Stomach (tissue), 9 donors: ENCODE data around the gene PLEKHS1. TPM values are rescaled to one million over a fixed set of nuclear protein-coding genes. Genes with fewer than 3 reads are reported as not detected.
"Not testable (repeated sequence)": the region's sequence is repeated elsewhere in the genome, so short reads cannot be mapped to it uniquely, and the experiment has no call there.

ENCODE experiments used
- DNase-seq, 2 donors: peaks; one replicate each; pipeline versions ENCODE4 v3.0.0 to v3.0.0-alpha.2; 2013 to 2019
- H3K27ac ChIP-seq, 5 donors: fragments of 200-600 bp in 4 of 5; sonication (generic) in 4 of 5; one replicate each; pipeline ENCODE4 v1.5.1; 2013 to 2019; ENCODE audit warnings: mild to moderate bottlenecking in 1 of 5, moderate library complexity in 1 of 5
- H3K27me3 ChIP-seq, 3 donors: fragments of 200-600 bp; sonication (generic); one replicate each; pipeline ENCODE4 v1.5.1; 2017 to 2019; ENCODE audit warnings: mixed run types in 1 of 3
- H3K36me3 ChIP-seq, 4 donors: fragments of 200-600 bp; sonication (generic); 1 replicate in 3 of 4; 2 replicates in 1 of 4; pipeline ENCODE4 v1.5.1; 2016 to 2019
- H3K4me1 ChIP-seq, 4 donors: fragments of 200-600 bp; sonication (generic); one replicate each; pipeline ENCODE4 v1.5.1; 2016 to 2019
- H3K4me3 ChIP-seq, 4 donors: fragments of 200-600 bp; sonication (generic) in 3 of 4; one replicate each; pipeline ENCODE4 v1.5.1; 2016 to 2019; ENCODE audit warnings: mild to moderate bottlenecking in 1 of 4
- H3K9me3 ChIP-seq, 4 donors: fragments of 200-600 bp; sonication (generic); one replicate each; pipeline ENCODE4 v1.5.1; 2016 to 2019
- EP300 ChIP-seq: sonication (generic); formaldehyde crosslinking; IDR thresholded peaks from one replicate; pipeline ENCODE4 v1.6.1; 2017; ENCODE audit warnings: antibody characterized with exemption
- POLR2A ChIP-seq, 4 donors: fragments of 450-650 bp; IDR thresholded peaks; one replicate each; pipeline ENCODE4 v1.6.1; 2016; ENCODE audit warnings: antibody characterized with exemption in 4 of 4, control low read depth in 2 of 4, mild to moderate bottlenecking in 1 of 4, moderate library complexity in 1 of 4
- POLR2AphosphoS5 ChIP-seq, 3 donors: sonication (generic); formaldehyde crosslinking; IDR thresholded peaks; one replicate each; pipeline ENCODE4 v1.6.1; 2016; ENCODE audit warnings: antibody characterized with exemption in 3 of 3
- WGBS, 5 donors: extraction: QIAGEN DNeasy Blood & Tissue Kit in 3 of 5; methylation state at CpG; one replicate each; pipeline versions ENCODE4 v1.1.5 to v1.1.7; 2013 to 2018; 5-methylcytosine and 5-hydroxymethylcytosine counted together
- intact Hi-C: fragments of 100-400 bp; cut with DNase I; formaldehyde crosslinking; loops from one replicate; pipeline ENCODE4 v1.15.1; 2023; ENCODE audit warnings: low total_unique reads
- polyA plus RNA-seq, 3 donors: library from polyadenylated mRNA; stranded (reverse); fragments of 200-250 nt; gene quantifications; one replicate each; pipeline ENCODE4 v1.2.3, GENCODE V29; 2013
- total RNA-seq, 5 donors: library from RNA; depleted of rRNA; stranded (reverse); fragments of >200 nt; gene quantifications; one replicate each; pipeline versions ENCODE4 v1.1.0 to v1.2.3, GENCODE V29; 2014 to 2016
- TF ChIP-seq, protein P1 (sequence below), 7 experiments: fragments of 450-650 bp in 4 of 7; fragments of 200-600 bp in 3 of 7; sonication (generic) in 3 of 7; IDR thresholded peaks; one replicate each; pipeline ENCODE4 v1.5.1; 2016 to 2019; ENCODE audit warnings: antibody characterized with exemption in 7 of 7, control low read depth in 2 of 7, mild to moderate bottlenecking in 1 of 7
- donor health status: healthy with polysubstance abuse.
- donor health status: Bipolar disorder and iron deficiency.
- donor health status: healthy.

Gene PLEKHS1
- total and polyA plus RNA-seq, 8 donors = 0.46 to 2.9 (median 1.7) TPM; not detected in 1

DNA sequence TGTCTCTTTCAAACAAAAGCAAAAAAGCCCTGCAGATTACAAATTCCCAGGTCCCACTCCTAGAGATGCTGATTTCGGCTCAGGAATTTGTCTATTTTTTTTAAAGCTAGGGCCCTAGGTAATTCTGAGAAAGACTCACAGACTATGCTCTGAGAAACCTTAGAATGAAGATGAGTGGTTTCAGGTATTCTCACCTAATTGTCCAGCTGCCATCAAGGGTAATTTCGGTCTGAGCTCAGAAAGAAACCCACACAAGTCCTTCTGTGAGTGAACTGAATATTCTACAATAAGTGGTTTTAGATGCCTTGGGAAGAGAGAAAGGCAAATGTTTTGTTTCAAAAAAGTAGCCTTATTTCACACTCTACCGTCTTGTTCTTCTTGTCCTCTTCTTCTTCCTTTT, 56.7 kb downstream of the PLEKHS1 start:
- no peaks in the 10 kb centered on the region for H3K27me3 ChIP-seq
- H3K4me1 ChIP-seq = peaks cover 0 to 8% (median 3%) of the 10 kb centered on the region in 4 donors
- WGBS, 5 donors = 87 to 93% (median 90%) methylated on average over 3 of the region's 3 CpGs
- H3K36me3 ChIP-seq = no peaks in the 10 kb centered on the region
- no peak overlapping the region for H3K27ac ChIP-seq
- TF ChIP-seq, protein P1, sequence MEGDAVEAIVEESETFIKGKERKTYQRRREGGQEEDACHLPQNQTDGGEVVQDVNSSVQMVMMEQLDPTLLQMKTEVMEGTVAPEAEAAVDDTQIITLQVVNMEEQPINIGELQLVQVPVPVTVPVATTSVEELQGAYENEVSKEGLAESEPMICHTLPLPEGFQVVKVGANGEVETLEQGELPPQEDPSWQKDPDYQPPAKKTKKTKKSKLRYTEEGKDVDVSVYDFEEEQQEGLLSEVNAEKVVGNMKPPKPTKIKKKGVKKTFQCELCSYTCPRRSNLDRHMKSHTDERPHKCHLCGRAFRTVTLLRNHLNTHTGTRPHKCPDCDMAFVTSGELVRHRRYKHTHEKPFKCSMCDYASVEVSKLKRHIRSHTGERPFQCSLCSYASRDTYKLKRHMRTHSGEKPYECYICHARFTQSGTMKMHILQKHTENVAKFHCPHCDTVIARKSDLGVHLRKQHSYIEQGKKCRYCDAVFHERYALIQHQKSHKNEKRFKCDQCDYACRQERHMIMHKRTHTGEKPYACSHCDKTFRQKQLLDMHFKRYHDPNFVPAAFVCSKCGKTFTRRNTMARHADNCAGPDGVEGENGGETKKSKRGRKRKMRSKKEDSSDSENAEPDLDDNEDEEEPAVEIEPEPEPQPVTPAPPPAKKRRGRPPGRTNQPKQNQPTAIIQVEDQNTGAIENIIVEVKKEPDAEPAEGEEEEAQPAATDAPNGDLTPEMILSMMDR (IDR thresholded peaks at IDR 0.05) = no peak
- TF ChIP-seq EP300 (no peak), POLR2A (IDR thresholded peaks at IDR 0.05) (no peak), POLR2AphosphoS5 (IDR thresholded peaks at IDR 0.05) (no peak)
- intact Hi-C loops = no loop called here
- no peak overlapping the region for H3K4me3 ChIP-seq
- no peak for DNase-seq
- H3K9me3 ChIP-seq = no peaks in the 10 kb centered on the region

DNA sequence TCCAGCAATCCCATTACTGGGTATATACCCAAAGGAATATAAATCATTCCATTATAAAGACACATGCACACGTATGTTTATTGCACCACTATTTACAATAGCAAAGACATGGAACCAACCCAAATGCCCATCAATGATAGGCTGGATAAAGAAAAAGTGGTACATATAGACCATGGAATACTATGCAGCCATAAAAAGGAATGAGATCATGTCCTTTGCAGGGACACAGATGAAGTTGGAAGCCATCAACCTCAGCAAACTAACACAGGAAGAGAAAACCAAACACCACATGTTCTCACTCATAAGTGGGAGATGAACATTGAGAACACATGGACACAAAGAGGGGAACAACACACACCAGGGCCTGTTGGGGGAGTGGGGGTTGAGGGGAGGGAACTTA, 63.2 kb downstream of the PLEKHS1 start:
- H3K4me3 ChIP-seq, H3K9me3 ChIP-seq, H3K27ac ChIP-seq, DNase-seq, H3K27me3 ChIP-seq, intact Hi-C loops, H3K36me3 ChIP-seq, H3K4me1 ChIP-seq: not testable (repeated sequence)
- WGBS, 5 donors = 83 to 95% (median 85%) methylated on average over 1 of the region's 1 CpG

DNA sequence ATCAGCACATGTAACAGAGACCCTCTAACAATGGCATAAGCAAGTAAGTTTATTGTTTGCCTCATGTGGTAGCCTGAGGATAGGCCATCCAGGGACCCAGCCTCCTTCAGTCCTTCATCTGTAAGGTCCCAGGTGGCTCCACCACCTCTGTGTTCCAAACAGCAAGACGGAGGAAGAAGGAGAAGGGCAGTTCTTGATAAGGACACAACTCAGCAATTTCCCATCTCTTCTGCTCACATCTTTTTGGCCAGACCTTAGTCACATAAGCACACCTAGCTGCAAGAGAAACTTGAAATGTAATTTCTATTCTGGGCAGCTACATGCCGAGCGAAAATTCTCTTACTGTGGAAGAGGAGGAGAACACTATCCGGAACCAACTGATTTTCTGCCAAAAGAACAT, 68.5 kb downstream of the PLEKHS1 start:
- TF ChIP-seq POLR2AphosphoS5 (IDR thresholded peaks at IDR 0.05) (no peak), EP300 (no peak), POLR2A (IDR thresholded peaks at IDR 0.05) (no peak)
- TF ChIP-seq, protein P1 (IDR thresholded peaks at IDR 0.05) = no peak
- intact Hi-C loops = no loop called here
- H3K27me3 ChIP-seq = no peaks in the 10 kb centered on the region
- H3K4me3 ChIP-seq = no peak overlapping the region
- DNase-seq = no peak
- no peak overlapping the region for H3K27ac ChIP-seq
- H3K9me3 ChIP-seq = no peaks in the 10 kb centered on the region
- 91 to 94% (median 93%) methylated on average over 4 of the region's 4 CpGs for WGBS, 5 donors
- H3K36me3 ChIP-seq = no peaks in the 10 kb centered on the region
- no peaks in the 10 kb centered on the region for H3K4me1 ChIP-seq

DNA sequence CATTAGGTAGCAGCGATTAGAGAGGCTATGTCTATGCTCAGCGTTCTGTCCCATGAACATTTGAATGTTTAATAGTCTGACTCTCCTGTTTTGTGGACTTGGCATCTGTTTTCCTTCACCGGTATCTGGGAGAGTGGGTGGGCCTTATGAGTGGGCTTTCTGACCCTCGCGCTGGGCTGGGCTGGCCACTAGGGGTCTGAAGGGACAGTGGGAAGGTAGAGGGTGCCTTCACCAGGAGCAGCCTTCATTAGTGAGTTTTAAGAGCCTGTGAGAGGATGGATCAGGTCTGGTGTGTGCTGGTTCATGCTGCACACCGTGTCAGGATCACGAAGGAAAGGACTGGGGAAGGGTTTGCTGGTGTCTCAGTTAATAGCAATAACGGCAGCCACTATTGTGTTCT, 69.0 kb downstream of the PLEKHS1 start:
- no peaks in the 10 kb centered on the region for H3K36me3 ChIP-seq
- no peaks in the 10 kb centered on the region for H3K27me3 ChIP-seq
- no peak for TF ChIP-seq EP300
- no peak for TF ChIP-seq POLR2A (IDR thresholded peaks at IDR 0.05)
- TF ChIP-seq POLR2AphosphoS5 (IDR thresholded peaks at IDR 0.05) = no peak
- TF ChIP-seq, protein P1 (IDR thresholded peaks at IDR 0.05) = no peak
- H3K9me3 ChIP-seq = no peaks in the 10 kb centered on the region
- H3K4me3 ChIP-seq = no peak overlapping the region
- no peaks in the 10 kb centered on the region for H3K4me1 ChIP-seq
- 67 to 73% (median 68%) methylated on average over 8 of the region's 8 CpGs for WGBS, 5 donors
- intact Hi-C loops = no loop called here
- DNase-seq = no peak
- H3K27ac ChIP-seq = no peak overlapping the region

DNA sequence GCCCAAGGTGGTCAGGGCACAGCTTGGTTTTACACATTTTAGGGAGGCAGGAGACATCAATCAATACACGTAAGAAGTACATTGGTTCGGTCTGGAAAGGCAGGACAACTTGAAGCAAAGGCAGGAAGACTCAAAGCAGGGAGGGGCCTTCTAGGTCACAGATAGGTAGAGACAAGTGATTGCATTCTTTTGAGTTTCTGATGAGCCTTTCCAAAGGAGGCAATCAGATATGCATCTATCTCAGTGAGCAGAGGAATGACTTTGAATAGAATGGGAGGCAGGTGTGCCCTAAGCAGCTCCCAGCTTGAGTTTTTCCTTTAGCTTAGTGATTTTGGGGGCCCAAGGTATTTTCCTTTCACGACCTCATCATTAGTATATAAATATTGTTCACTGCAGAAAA, 69.8 kb downstream of the PLEKHS1 start:
- H3K36me3 ChIP-seq, H3K27me3 ChIP-seq, H3K4me3 ChIP-seq, H3K27ac ChIP-seq, DNase-seq, H3K9me3 ChIP-seq, H3K4me1 ChIP-seq, intact Hi-C loops: not testable (repeated sequence)
- WGBS, 5 donors = 61 to 95% (median 79%) methylated on average over 3 of the region's 3 CpGs
